ENCODE results near the gene PIGT. TPM values are rescaled to one million over a fixed set of nuclear protein-coding genes. Genes with fewer than 3 reads are reported as not detected.

Gene PIGT
- total and polyA plus RNA-seq, 2 of the 4 experiments (the other 2 are of a cell fraction), result 31.2 to 145 TPM

DNA sequence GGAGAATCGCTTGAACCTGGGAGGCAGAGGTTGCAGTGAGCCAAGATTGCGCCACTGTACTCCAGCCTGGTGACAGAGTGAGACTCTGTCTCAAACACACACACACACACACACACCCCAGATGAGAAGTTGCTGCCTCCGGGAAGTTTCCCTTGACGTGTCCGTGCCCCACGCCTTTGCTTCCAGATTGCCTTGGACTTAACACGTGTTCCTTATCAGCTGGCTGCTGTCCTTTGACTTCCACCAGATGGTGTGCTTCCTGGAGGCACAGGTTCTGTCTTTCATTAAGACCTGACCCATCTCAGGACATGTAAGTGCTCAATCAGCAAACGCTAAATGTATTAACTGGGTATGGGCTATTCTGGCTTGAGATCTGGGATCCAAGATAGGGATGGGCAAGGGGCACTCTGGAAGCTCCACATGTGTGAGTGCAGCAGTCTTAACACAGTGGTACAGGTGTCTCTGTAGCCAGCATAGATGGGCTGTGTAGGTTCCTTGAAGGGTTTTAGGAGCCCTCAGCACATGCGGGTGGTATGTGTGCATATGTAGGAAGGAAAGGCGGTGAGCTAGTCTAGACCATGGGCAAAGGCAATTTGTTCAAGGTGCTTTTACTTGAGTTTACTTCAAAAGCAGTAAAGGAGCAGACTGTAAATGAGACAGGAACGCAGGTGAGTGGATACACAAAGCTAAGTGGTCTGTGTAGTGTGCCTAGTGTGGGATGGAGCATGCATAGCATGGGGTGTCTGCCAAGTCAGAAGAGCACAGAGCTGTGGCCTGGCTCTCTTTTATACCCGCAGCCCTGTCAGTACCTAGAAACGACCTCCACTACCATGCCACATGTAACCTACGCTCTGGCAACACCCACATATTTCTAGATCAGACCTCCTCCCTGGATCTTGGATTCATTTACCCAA, 11.6 kb downstream of the PIGT start:
- H4K5ac ChIP-seq (ENCODE audit: low read depth, low read length), result no peak overlapping the region
- no peak overlapping the region for H2AK5ac ChIP-seq (ENCODE audit: low read depth, low read length)
- no peaks in the 10 kb centered on the region for H3K4me1 ChIP-seq (ENCODE audit: control insufficient read depth, insufficient read depth, low read length)
- H3K27ac ChIP-seq (ENCODE audit: insufficient read depth, low read length), result no peak overlapping the region
- no peaks in the 10 kb centered on the region for H3K9me3 ChIP-seq (ENCODE audit: control insufficient read depth, insufficient read depth, low read length)
- H4K91ac ChIP-seq (ENCODE audit: insufficient read depth, low read depth, low read length), result no peak overlapping the region
- H2AK9ac ChIP-seq (replicated peaks; ENCODE audit: low read depth, low read length, poor library complexity), result no peak overlapping the region
- H3K9ac ChIP-seq (ENCODE audit: low read depth, low read length), result no peak overlapping the region
- BruUV-seq (replicated peaks), result no TSS peak
- peaks cover 22% of the 10 kb centered on the region for H3K36me3 ChIP-seq (ENCODE audit: control insufficient read depth, insufficient read depth, low read length)
- ChIA-PET CTCF (no interaction called here), POLR2A (ENCODE audit: unreplicated experiment) (no interaction called here)
- no peaks in the 10 kb centered on the region for H3K79me1 ChIP-seq (ENCODE audit: low read depth in 1 of 2, low read length in 2 of 2)
- H2BK120ac ChIP-seq (ENCODE audit: low read depth, low read length), result no peak overlapping the region
- H2BK20ac ChIP-seq (ENCODE audit: low read depth, low read length), result no peak overlapping the region
- no peak overlapping the region for H2AFZ ChIP-seq (replicated peaks; ENCODE audit: low read length, poor library complexity)
- H3K56ac ChIP-seq (ENCODE audit: extremely low read depth, insufficient read depth, low read length), result no peak overlapping the region
- WGBS, 2 experiments (ENCODE audit: extremely low coverage in 2 of 2, insufficient read length in 1 of 2), result 92% methylated on average over 4 of the region's 14 CpGs; no CpG with 5 or more reads in 1 of the 2 experiments
- intact Hi-C loops (cut with micrococcal nuclease), result no loop called here
- H3K14ac ChIP-seq (replicated peaks; ENCODE audit: low read depth, low read length), result no peak overlapping the region
- no peak overlapping the region for H4K8ac ChIP-seq (ENCODE audit: low read depth in 2 of 2, low read length in 2 of 2)
- H2BK15ac ChIP-seq (ENCODE audit: low read depth, low read length), result no peak overlapping the region
- H3K27me3 ChIP-seq (ENCODE audit: control insufficient read depth, insufficient read depth, low read length), result no peaks in the 10 kb centered on the region
- H3K18ac ChIP-seq (ENCODE audit: low read depth, low read length), result no peak overlapping the region
- no peak overlapping the region for H3K4me3 ChIP-seq (ENCODE audit: insufficient read depth, low read depth, low read length)
- H3K23ac ChIP-seq (ENCODE audit: low read depth, low read length), result no peak overlapping the region
- dilution Hi-C loops (cut with HindIII; ENCODE audit: low sequenced_read_pairs, unreplicated experiment), result no loop called here
- in situ Hi-C loops (cut with MboI; ENCODE audit: low sequenced_read_pairs), result no loop called here
- H3K4me2 ChIP-seq (ENCODE audit: low read depth, low read length), result no peak overlapping the region
- ATAC-seq (ENCODE audit: low read depth) (no peak), DNase-seq (no peak)
- no peaks in the 10 kb centered on the region for H4K20me1 ChIP-seq (ENCODE audit: insufficient read depth, low read length)
- no peak overlapping the region for H2BK5ac ChIP-seq (ENCODE audit: low read depth, low read length, poor library complexity, severe bottlenecking)
- H3K4ac ChIP-seq (ENCODE audit: low read depth, low read length), result no peak overlapping the region
- H3K9me1 ChIP-seq (ENCODE audit: insufficient read depth, low read length), result no peaks in the 10 kb centered on the region; the same call in 1 of the 2 replicates
- TF ChIP-seq CEBPB (IDR thresholded peaks at IDR 0.05; ENCODE audit: low read depth, low read length) (no peak), NFE2L2 (IDR thresholded peaks at IDR 0.05; ENCODE audit: low read depth, low read length) (no peak), MAZ (IDR thresholded peaks at IDR 0.05; ENCODE audit: borderline replicate concordance, low read depth, low read length) (no peak), USF2 (IDR thresholded peaks at IDR 0.05; ENCODE audit: low read depth, low read length) (no peak), ELK1 (IDR thresholded peaks at IDR 0.05; ENCODE audit: borderline replicate concordance, low read depth, low read length) (no peak), RAD21 (IDR thresholded peaks at IDR 0.05; ENCODE audit: low read length) (no peak), RFX5 (IDR thresholded peaks at IDR 0.05; ENCODE audit: low read depth, low read length) (no peak), CHD1 (IDR thresholded peaks at IDR 0.05; ENCODE audit: low read depth, low read length) (no peak), MXI1 (IDR thresholded peaks at IDR 0.05; ENCODE audit: borderline replicate concordance, low read depth, low read length) (no peak), CTCF (conservative IDR thresholded peaks at IDR 0.05; ENCODE audit: low read depth, low read length) (no peak), MAFK (IDR thresholded peaks at IDR 0.05; ENCODE audit: low read depth, low read length) (no peak), POLR2A (IDR thresholded peaks at IDR 0.05; ENCODE audit: low read depth, low read length) (no peak), RCOR1 (IDR thresholded peaks at IDR 0.05; ENCODE audit: insufficient replicate concordance, low read length) (no peak), BHLHE40 (IDR thresholded peaks at IDR 0.05; ENCODE audit: low read depth, low read length) (no peak)

Measured in IMR-90 (cell line).